H9 (cell line): Measurements from ENCODE around the gene ANKRD16. TPM values are rescaled to one million over a fixed set of nuclear protein-coding genes. Genes with fewer than 3 reads are reported as not detected.

ENCODE experiments used
- DNase-seq: peaks from one replicate; pipeline ENCODE4 v3.0.0-alpha.2; 2017
- H2AFZ ChIP-seq: one replicate; pipeline ENCODE4 v1.6.1; 2013; ENCODE audit warnings: mild to moderate bottlenecking, low read length, control low read depth, moderate library complexity
- H2AK5ac ChIP-seq: 2 replicates; pipeline ENCODE4 v1.6.1; 2013; ENCODE audit warnings: low read length, control low read depth, mixed read lengths; ENCODE audit not compliant: insufficient read length
- H2BK120ac ChIP-seq: one replicate; pipeline ENCODE4 v1.6.1; 2013; ENCODE audit warnings: low read depth, mild to moderate bottlenecking, low read length, control low read depth, inconsistent platforms; ENCODE audit not compliant: poor library complexity, severe bottlenecking
- H2BK12ac ChIP-seq: 2 replicates; pipeline ENCODE4 v1.6.1; 2013; ENCODE audit warnings: low read length, control low read depth, mixed read lengths, low read depth; ENCODE audit not compliant: insufficient read length
- H2BK15ac ChIP-seq: 2 replicates; pipeline ENCODE4 v1.6.1; 2013; ENCODE audit warnings: low read depth, low read length, control low read depth
- H2BK20ac ChIP-seq: one replicate; pipeline ENCODE4 v1.6.1; 2013; ENCODE audit warnings: low read depth, mild to moderate bottlenecking, low read length, control low read depth, inconsistent platforms; ENCODE audit not compliant: poor library complexity, severe bottlenecking
- H2BK5ac ChIP-seq: 2 replicates; pipeline ENCODE4 v1.6.1; 2013; ENCODE audit warnings: low read length, control low read depth, mixed read lengths; ENCODE audit not compliant: insufficient read length
- H3K14ac ChIP-seq: 2 replicates; pipeline ENCODE4 v1.6.1; 2013; ENCODE audit warnings: low read length, control low read depth; ENCODE audit not compliant: insufficient read depth
- H3K18ac ChIP-seq: 2 replicates; pipeline ENCODE4 v1.6.1; 2013; ENCODE audit warnings: low read depth, mild to moderate bottlenecking, mixed read lengths, low read length, control low read depth; ENCODE audit not compliant: insufficient read length
- H3K23ac ChIP-seq: 2 replicates; pipeline ENCODE4 v1.6.1; 2013; ENCODE audit warnings: low read length, control low read depth, mixed read lengths, low read depth; ENCODE audit not compliant: insufficient read length
- H3K23me2 ChIP-seq: 2 replicates; pipeline ENCODE4 v1.6.1; 2013; ENCODE audit warnings: low read depth, mild to moderate bottlenecking, mixed read lengths, low read length, control low read depth; ENCODE audit not compliant: insufficient read length, poor library complexity, severe bottlenecking
- H3K27ac ChIP-seq: 2 replicates; pipeline ENCODE4 v1.5.1; 2013; ENCODE audit warnings: low read length, control low read depth, mixed read lengths, low read depth; ENCODE audit not compliant: insufficient read length
- H3K27me3 ChIP-seq: 2 replicates; pipeline ENCODE4 v1.6.1; 2013; ENCODE audit warnings: low read length, control low read depth, inconsistent platforms; ENCODE audit not compliant: insufficient read depth
- H3K4ac ChIP-seq: 2 replicates; pipeline ENCODE4 v1.6.1; 2013; ENCODE audit warnings: low read depth, mild to moderate bottlenecking, control low read depth, inconsistent platforms, low read length, moderate library complexity
- H3K4me1 ChIP-seq: 2 replicates; pipeline ENCODE4 v1.6.1; 2013; ENCODE audit warnings: low read length, control low read depth, inconsistent platforms; ENCODE audit not compliant: insufficient read depth
- H3K4me2 ChIP-seq: 2 replicates; pipeline ENCODE4 v1.6.1; 2013; ENCODE audit warnings: low read length, control low read depth, mixed read lengths; ENCODE audit not compliant: insufficient read length, insufficient read depth
- H3K56ac ChIP-seq: 2 replicates; pipeline ENCODE4 v1.6.1; 2013; ENCODE audit warnings: low read depth, mild to moderate bottlenecking, mixed read lengths, low read length, control low read depth; ENCODE audit not compliant: insufficient read length
- H3K79me1 ChIP-seq: 2 replicates; pipeline ENCODE4 v1.6.1; 2013; ENCODE audit warnings: low read depth, mild to moderate bottlenecking, moderate library complexity, low read length, control low read depth, inconsistent platforms; ENCODE audit not compliant: insufficient read depth, poor library complexity, severe bottlenecking
- H3K79me2 ChIP-seq: 2 replicates; pipeline ENCODE4 v1.6.1; 2013; ENCODE audit warnings: low read length, control low read depth, inconsistent platforms; ENCODE audit not compliant: insufficient read depth
- H3K9ac ChIP-seq: 2 replicates; pipeline ENCODE4 v1.6.1; 2013; ENCODE audit warnings: low read length, control low read depth, mixed read lengths; ENCODE audit not compliant: insufficient read length; ENCODE audit errors: extremely low read depth
- H3K9me3 ChIP-seq: one replicate; pipeline ENCODE4 v1.6.1; 2013; ENCODE audit warnings: low read depth, low read length, inconsistent platforms; ENCODE audit not compliant: control insufficient read depth
- H3T11ph ChIP-seq: one replicate; pipeline ENCODE4 v1.6.1; 2013; ENCODE audit warnings: mild to moderate bottlenecking, low read length, control low read depth, inconsistent platforms
- H4K20me1 ChIP-seq: one replicate; pipeline ENCODE4 v1.6.1; 2013; ENCODE audit not compliant: control insufficient read depth, insufficient read length, insufficient read depth
- H4K5ac ChIP-seq: 2 replicates; pipeline ENCODE4 v1.6.1; 2013; ENCODE audit warnings: low read depth, mild to moderate bottlenecking, mixed read lengths, low read length, control low read depth; ENCODE audit not compliant: insufficient read length
- H4K8ac ChIP-seq: replicated peaks from 2 replicates; pipeline ENCODE4 v1.6.1; 2013; ENCODE audit warnings: low read length, control low read depth, mixed read lengths, low read depth; ENCODE audit not compliant: insufficient read length
- H4K91ac ChIP-seq: 2 replicates; pipeline ENCODE4 v1.6.1; 2013; ENCODE audit warnings: low read depth, mild to moderate bottlenecking, moderate library complexity, mixed read lengths, low read length, control low read depth; ENCODE audit not compliant: insufficient read length
- H3K27ac Mint-ChIP-seq, 3 experiments: 2 replicates in 2 of 3; 3 replicates in 1 of 3; pipeline ENCODE4 v1.8.0; 2020 to 2021; ENCODE audit warnings: mixed read lengths in 3 of 3, mild to moderate bottlenecking in 1 of 3, moderate library complexity in 1 of 3
- H3K27me3 Mint-ChIP-seq: 2 replicates; pipeline ENCODE4 v1.8.0; 2021; ENCODE audit warnings: low read depth, mild to moderate bottlenecking, moderate library complexity, mixed read lengths
- H3K36me3 Mint-ChIP-seq, 3 experiments: 2 replicates in 2 of 3; 3 replicates in 1 of 3; pipeline ENCODE4 v1.8.0; 2020 to 2021; ENCODE audit warnings: low read depth in 3 of 3, mixed read lengths in 3 of 3; ENCODE audit not compliant: insufficient read depth in 1 of 3
- H3K4me1 Mint-ChIP-seq, 2 experiments: 2 replicates each; pipeline ENCODE4 v1.8.0; 2020; ENCODE audit warnings: mixed read lengths in 2 of 2
- H3K4me3 Mint-ChIP-seq, 2 experiments: 2 replicates in 1 of 2; 3 replicates in 1 of 2; pipeline ENCODE4 v1.8.0; 2020 to 2021; ENCODE audit warnings: mild to moderate bottlenecking in 2 of 2, mixed read lengths in 2 of 2, moderate library complexity in 1 of 2
- H3K9me3 Mint-ChIP-seq, 2 experiments: 2 replicates in 1 of 2; 3 replicates in 1 of 2; pipeline ENCODE4 v1.8.0; 2020; ENCODE audit warnings: mild to moderate bottlenecking in 2 of 2, mixed read lengths in 2 of 2, moderate library complexity in 1 of 2
- CTCF ChIP-seq: fragments of 200-600 bp; sonication (generic); conservative IDR thresholded peaks from 3 replicates; pipeline ENCODE4 v1.8.0; 2021; ENCODE audit warnings: antibody characterized with exemption, mild to moderate bottlenecking
- WGBS: extraction: QIAGEN DNeasy Blood & Tissue Kit; methylation state at CpG from one replicate; pipeline ENCODE4 v1.1.7; 2013; ENCODE audit warnings: missing lambda C conversion rate, low lambda C conversion rate, mixed read lengths; ENCODE audit not compliant: insufficient read length; ENCODE audit errors: extremely low coverage; 5-methylcytosine and 5-hydroxymethylcytosine counted together
- total RNA-seq: library from RNA; stranded (reverse); gene quantifications from 2 replicates; pipeline ENCODE4 v1.2.1, GENCODE V29; 2021

The ANKRD16 gene
- total RNA-seq, 1 experiment from 2014 or later: 11.4 TPM

- H2BK20ac ChIP-seq: no peak overlapping the region
- peaks cover 11 to 15% of the 10 kb centered on the region in 2 experiments for H3K4me1 Mint-ChIP-seq
- TF ChIP-seq CTCF: no peak
- no peak overlapping the region for H3K56ac ChIP-seq
- no peak overlapping the region for H3K4me2 ChIP-seq
- no peak overlapping the region for H3K23ac ChIP-seq
- no peak overlapping the region for H2AK5ac ChIP-seq
- H3K79me2 ChIP-seq: peaks cover 5% of the 10 kb centered on the region; the same call in 1 of the 2 replicates
- H3K27ac ChIP-seq: no peak overlapping the region
- no peak overlapping the region for H3K4ac ChIP-seq
- no peak overlapping the region for H3K18ac ChIP-seq
- no peaks in the 10 kb centered on the region for H3K27me3 Mint-ChIP-seq
- WGBS: no CpG with 5 or more reads among the region's 8 CpGs
- no peak overlapping the region for H2BK15ac ChIP-seq
- H3K14ac ChIP-seq: no peak overlapping the region
- DNase-seq: no peak
- no peak overlapping the region for H3K4me3 Mint-ChIP-seq
- H2AFZ ChIP-seq: no peak overlapping the region
- H2BK5ac ChIP-seq: no peak overlapping the region
- no peaks in the 10 kb centered on the region for H4K20me1 ChIP-seq
- no peak overlapping the region for H3T11ph ChIP-seq
- no peaks in the 10 kb centered on the region for H3K23me2 ChIP-seq
- H4K5ac ChIP-seq: no peak overlapping the region
- no peak overlapping the region for H3K27ac Mint-ChIP-seq
- H2BK12ac ChIP-seq: no peak overlapping the region
- peaks cover 29 to 48% (median 43%) of the 10 kb centered on the region in 3 experiments; a peak in 6 of 7 replicates for H3K36me3 Mint-ChIP-seq
- no peak overlapping the region for H2BK120ac ChIP-seq
- no peaks in the 10 kb centered on the region for H3K9me3 Mint-ChIP-seq
- H4K91ac ChIP-seq: no peak overlapping the region
- no peaks in the 10 kb centered on the region for H3K9me3 ChIP-seq
- H3K27me3 ChIP-seq: no peaks in the 10 kb centered on the region
- no peaks in the 10 kb centered on the region for H3K79me1 ChIP-seq
- no peaks in the 10 kb centered on the region for H3K4me1 ChIP-seq
- H3K9ac ChIP-seq: no peak overlapping the region
- H4K8ac ChIP-seq: no peak overlapping the region
Measured at GRCh38 chr10:5897504-5897903, 7.8 kb upstream of the ANKRD16 start.
